Gastroesophageal sphincter (tissue), 4 donors: ENCODE results near the gene ADD1. TPM values are rescaled to one million over a fixed set of nuclear protein-coding genes. Genes with fewer than 3 reads are reported as not detected.
"Not testable (repeated sequence)": the region's sequence is repeated elsewhere in the genome, so short reads cannot be mapped to it uniquely, and the experiment has no call there.

Experiments used
- ATAC-seq: fragments of 150-250 bp; one replicate; pipeline ENCODE4 v1.9.1; 2016; ENCODE audit warnings: mild to moderate bottlenecking, moderate library complexity
- H3K27ac ChIP-seq, 4 donors: fragments of 200-600 bp; sonication (generic) in 3 of 4; 1 replicate in 3 of 4; 2 replicates in 1 of 4; pipeline ENCODE4 v1.5.1; 2016 to 2019
- H3K27me3 ChIP-seq: fragments of 200-600 bp; sonication (generic); one replicate; pipeline ENCODE4 v1.5.1; 2019
- H3K36me3 ChIP-seq, 2 donors: fragments of 200-600 bp; sonication (generic); one replicate each; pipeline ENCODE4 v1.5.1; 2019; ENCODE audit warnings: control low read depth in 1 of 2
- H3K4me1 ChIP-seq, 3 donors: fragments of 200-600 bp; sonication (generic); 1 replicate in 2 of 3; 2 replicates in 1 of 3; pipeline ENCODE4 v1.5.1; 2016 to 2019; ENCODE audit warnings: control low read depth in 2 of 3
- H3K4me3 ChIP-seq, 2 donors: fragments of 200-600 bp; sonication (generic); one replicate each; pipeline ENCODE4 v1.5.1; 2019; ENCODE audit warnings: mild to moderate bottlenecking in 1 of 2, moderate library complexity in 1 of 2
- H3K9me3 ChIP-seq, 3 donors: fragments of 200-600 bp; sonication (generic); one replicate each; pipeline ENCODE4 v1.5.1; 2017 to 2019; ENCODE audit warnings: control low read depth in 2 of 3
- CTCF ChIP-seq, 4 experiments: fragments of 200-600 bp in 2 of 4; fragments of 450-650 bp in 2 of 4; sonication (generic) in 1 of 4; IDR thresholded peaks; one replicate each; pipeline ENCODE4 v1.5.1; 2017 to 2019; ENCODE audit warnings: antibody characterized with exemption in 4 of 4, mild to moderate bottlenecking in 2 of 4, moderate library complexity in 2 of 4
- EP300 ChIP-seq: sonication (generic); formaldehyde crosslinking; IDR thresholded peaks from one replicate; pipeline ENCODE4 v1.6.1; 2017; ENCODE audit warnings: antibody characterized with exemption, mild to moderate bottlenecking
- POLR2A ChIP-seq, 2 donors: fragments of 450-650 bp; IDR thresholded peaks; one replicate each; pipeline ENCODE4 v1.6.1; 2017; ENCODE audit warnings: antibody characterized with exemption in 2 of 2, mild to moderate bottlenecking in 2 of 2, moderate library complexity in 1 of 2
- POLR2AphosphoS5 ChIP-seq: sonication (generic); formaldehyde crosslinking; IDR thresholded peaks from one replicate; pipeline ENCODE4 v1.6.1; 2017; ENCODE audit warnings: antibody characterized with exemption
- WGBS, 2 donors: methylation state at CpG; one replicate each; pipeline ENCODE4 v1.1.5; 2018; ENCODE audit warnings: low coverage in 1 of 2; 5-methylcytosine and 5-hydroxymethylcytosine counted together
- total RNA-seq, 4 donors: library from RNA; depleted of rRNA; stranded (reverse); fragments of >200 nt; gene quantifications; one replicate each; pipeline ENCODE4 v1.1.0, GENCODE V29; 2016

Gene ADD1
- total RNA-seq, 4 donors from 2014 or later: 230 to 384 (median 297) TPM

GRCh38 chr4:2914256-2915126 is 70.8 kb downstream of the ADD1 start:
- H3K4me1 ChIP-seq: no peaks in the 10 kb centered on the region
- H3K36me3 ChIP-seq: peaks cover 0 to 97% of the 10 kb centered on the region in 2 donors

GRCh38 chr4:2915789-2916188 is 72.1 kb downstream of the ADD1 start:
- no peaks in the 10 kb centered on the region for H3K4me1 ChIP-seq
- WGBS, 2 donors: 86 to 95% methylated on average over 6 to 7 of the region's 9 CpGs
- no peak overlapping the region for H3K27ac ChIP-seq
- H3K9me3 ChIP-seq: no peaks in the 10 kb centered on the region
- peaks cover 0 to 89% of the 10 kb centered on the region in 2 donors for H3K36me3 ChIP-seq
- no peak for ATAC-seq
- H3K4me3 ChIP-seq: no peak overlapping the region
- no peak for TF ChIP-seq POLR2A (IDR thresholded peaks at IDR 0.05)
- no peak for TF ChIP-seq EP300
- TF ChIP-seq CTCF (IDR thresholded peaks at IDR 0.05): no peak
- TF ChIP-seq POLR2AphosphoS5: no peak
- H3K27me3 ChIP-seq: no peaks in the 10 kb centered on the region

More at GRCh38 chr4:2914256-2915126, 70.8 kb downstream of the ADD1 start:
- no peak overlapping the region for H3K4me3 ChIP-seq
- no peaks in the 10 kb centered on the region for H3K9me3 ChIP-seq
- H3K27me3 ChIP-seq: no peaks in the 10 kb centered on the region
- WGBS, 2 donors: 77 to 91% methylated on average over 5 to 6 of the region's 16 CpGs
- no peak for ATAC-seq
- H3K27ac ChIP-seq: no peak overlapping the region
- no peak for TF ChIP-seq POLR2A (IDR thresholded peaks at IDR 0.05)
- no peak for TF ChIP-seq POLR2AphosphoS5
- no peak for TF ChIP-seq EP300
- TF ChIP-seq CTCF (IDR thresholded peaks at IDR 0.05): no peak

GRCh38 chr4:2916696-2917095 is 73.1 kb downstream of the ADD1 start:
- peaks cover 0 to 86% of the 10 kb centered on the region in 2 donors for H3K36me3 ChIP-seq
- not testable (repeated sequence) for H3K4me1 ChIP-seq, H3K27ac ChIP-seq, H3K4me3 ChIP-seq, ATAC-seq, H3K9me3 ChIP-seq, H3K27me3 ChIP-seq
- 85 to 100% methylated on average over 2 of the region's 2 CpGs for WGBS, 2 donors

GRCh38 chr4:2918300-2918699 is 74.7 kb downstream of the ADD1 start:
- WGBS, 2 donors: 68 to 92% methylated on average over 2 of the region's 2 CpGs
- not testable (repeated sequence) for H3K9me3 ChIP-seq, ATAC-seq, H3K4me1 ChIP-seq, H3K4me3 ChIP-seq, H3K27me3 ChIP-seq, H3K27ac ChIP-seq
- H3K36me3 ChIP-seq: peaks cover 0 to 86% of the 10 kb centered on the region in 2 donors

- H3K36me3 ChIP-seq: peaks cover 0 to 86% of the 10 kb centered on the region in 2 donors
- H3K4me1 ChIP-seq, H3K27me3 ChIP-seq, H3K4me3 ChIP-seq, H3K9me3 ChIP-seq, H3K27ac ChIP-seq, ATAC-seq: not testable (repeated sequence)
- 76 to 90% methylated on average over 3 to 5 of the region's 8 CpGs for WGBS, 2 donors
These were observed 75.1 kb downstream of the ADD1 start for GRCh38 chr4:2918714-2919113.

GRCh38 chr4:2922453-2923101 is 78.9 kb downstream of the ADD1 start:
- not testable (repeated sequence) for H3K9me3 ChIP-seq, H3K4me3 ChIP-seq, H3K27ac ChIP-seq, H3K27me3 ChIP-seq, ATAC-seq, H3K4me1 ChIP-seq
- H3K36me3 ChIP-seq: peaks cover 0 to 86% of the 10 kb centered on the region in 2 donors
- 100% methylated on average over 2 of the region's 7 CpGs; no CpG with 5 or more reads in 1 of the 2 donors for WGBS, 2 donors

- Histone ChIP-seq H3K4me3 (no peak overlapping the region), H3K9me3 (no peaks in the 10 kb centered on the region), H3K4me1 (peaks cover 0 to 8% (median 0%) of the 10 kb centered on the region in 3 donors), H3K36me3 (peaks cover 0 to 86% of the 10 kb centered on the region in 2 donors), H3K27ac (no peak overlapping the region), H3K27me3 (no peaks in the 10 kb centered on the region)
- no peak for TF ChIP-seq POLR2AphosphoS5
- TF ChIP-seq CTCF (IDR thresholded peaks at IDR 0.05): no peak
- TF ChIP-seq EP300: no peak
- no peak for TF ChIP-seq POLR2A (IDR thresholded peaks at IDR 0.05)
- WGBS, 2 donors: 80% methylated on average over 1 of the region's 10 CpGs; no CpG with 5 or more reads in 1 of the 2 donors
- ATAC-seq: no peak
These were observed 79.5 kb downstream of the ADD1 start for GRCh38 chr4:2923141-2923551.
